ENCODE data around the gene WASF3.

Gene WASF3

DNA sequence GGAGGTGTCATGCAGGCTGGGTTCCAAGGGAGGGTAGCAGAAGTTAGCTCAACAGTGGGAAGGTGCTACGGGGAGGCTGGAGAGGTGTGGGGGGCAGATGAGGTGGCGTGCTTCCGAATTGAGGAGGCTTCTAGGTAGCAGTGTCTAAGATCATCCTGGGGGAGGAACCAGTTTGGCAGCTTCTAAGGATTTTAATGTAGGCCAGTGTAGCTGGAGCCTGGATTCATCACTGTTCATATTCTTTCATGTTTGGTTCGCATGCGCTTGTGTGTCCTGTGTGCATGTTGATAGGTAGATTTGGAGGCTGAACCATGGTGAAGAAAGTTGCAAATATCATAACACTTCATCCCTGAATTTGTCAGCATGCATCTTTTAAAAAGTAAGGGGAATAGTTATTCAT is 116.4 kb downstream of the WASF3 start:
- Histone ChIP-seq H3K9ac (ENCODE audit: low read length) (no peak overlapping the region), H3K9me3 (ENCODE audit: low read length) (no peaks in the 10 kb centered on the region), H3K9me2 (ENCODE audit: low read depth, low read length) (no peaks in the 10 kb centered on the region), H3F3A (ENCODE audit: insufficient read depth, low read length) (no peaks in the 10 kb centered on the region), H3K36me3 (ENCODE audit: insufficient read depth, low read length) (no peaks in the 10 kb centered on the region), H3K4me2 (ENCODE audit: low read length) (no peak overlapping the region), H4K20me1 (ENCODE audit: insufficient read depth, low read length) (no peaks in the 10 kb centered on the region), H3K4me1 (ENCODE audit: insufficient read depth, low read length, severe bottlenecking) (no peaks in the 10 kb centered on the region), H2AFZ (ENCODE audit: low read length) (no peak overlapping the region), H3K27ac (ENCODE audit: low read depth, low read length, poor library complexity, severe bottlenecking) (no peak overlapping the region), H3K27me3 (ENCODE audit: insufficient read depth, low read length) (no peaks in the 10 kb centered on the region), H3K79me2 (ENCODE audit: insufficient read depth, low read length) (no peaks in the 10 kb centered on the region), H3K4me3 (ENCODE audit: low read depth, low read length, poor library complexity, severe bottlenecking) (no peak overlapping the region)
- TF ChIP-seq, protein P1, sequence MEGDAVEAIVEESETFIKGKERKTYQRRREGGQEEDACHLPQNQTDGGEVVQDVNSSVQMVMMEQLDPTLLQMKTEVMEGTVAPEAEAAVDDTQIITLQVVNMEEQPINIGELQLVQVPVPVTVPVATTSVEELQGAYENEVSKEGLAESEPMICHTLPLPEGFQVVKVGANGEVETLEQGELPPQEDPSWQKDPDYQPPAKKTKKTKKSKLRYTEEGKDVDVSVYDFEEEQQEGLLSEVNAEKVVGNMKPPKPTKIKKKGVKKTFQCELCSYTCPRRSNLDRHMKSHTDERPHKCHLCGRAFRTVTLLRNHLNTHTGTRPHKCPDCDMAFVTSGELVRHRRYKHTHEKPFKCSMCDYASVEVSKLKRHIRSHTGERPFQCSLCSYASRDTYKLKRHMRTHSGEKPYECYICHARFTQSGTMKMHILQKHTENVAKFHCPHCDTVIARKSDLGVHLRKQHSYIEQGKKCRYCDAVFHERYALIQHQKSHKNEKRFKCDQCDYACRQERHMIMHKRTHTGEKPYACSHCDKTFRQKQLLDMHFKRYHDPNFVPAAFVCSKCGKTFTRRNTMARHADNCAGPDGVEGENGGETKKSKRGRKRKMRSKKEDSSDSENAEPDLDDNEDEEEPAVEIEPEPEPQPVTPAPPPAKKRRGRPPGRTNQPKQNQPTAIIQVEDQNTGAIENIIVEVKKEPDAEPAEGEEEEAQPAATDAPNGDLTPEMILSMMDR (IDR thresholded peaks at IDR 0.05; ENCODE audit: low read length) = no peak
- no peak for TF ChIP-seq EZH2 (IDR thresholded peaks at IDR 0.05; ENCODE audit: borderline replicate concordance, low read length)

DNA sequence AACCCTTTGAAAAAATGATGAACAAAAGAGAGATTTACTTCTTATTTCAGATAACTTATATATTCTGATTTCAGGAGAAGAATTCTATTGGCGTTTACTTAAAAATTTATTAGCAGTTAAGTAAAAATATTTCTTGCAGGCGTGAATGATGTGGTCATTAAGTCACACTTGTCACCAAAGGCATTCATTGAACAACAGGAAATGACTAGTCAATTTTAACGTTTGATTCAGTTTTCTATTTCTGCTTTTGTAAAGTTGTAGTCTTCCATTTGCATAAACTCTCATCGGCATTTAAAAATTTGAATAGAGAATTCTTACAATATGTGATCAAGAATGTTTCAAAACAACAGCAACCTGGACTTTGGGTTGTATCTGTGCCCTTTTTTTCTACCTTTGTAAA is 119.7 kb downstream of the WASF3 start:
- no peaks in the 10 kb centered on the region for H3K27me3 ChIP-seq (ENCODE audit: insufficient read depth, low read length)
- no peak overlapping the region for H3K4me2 ChIP-seq (ENCODE audit: low read length)

DNA sequence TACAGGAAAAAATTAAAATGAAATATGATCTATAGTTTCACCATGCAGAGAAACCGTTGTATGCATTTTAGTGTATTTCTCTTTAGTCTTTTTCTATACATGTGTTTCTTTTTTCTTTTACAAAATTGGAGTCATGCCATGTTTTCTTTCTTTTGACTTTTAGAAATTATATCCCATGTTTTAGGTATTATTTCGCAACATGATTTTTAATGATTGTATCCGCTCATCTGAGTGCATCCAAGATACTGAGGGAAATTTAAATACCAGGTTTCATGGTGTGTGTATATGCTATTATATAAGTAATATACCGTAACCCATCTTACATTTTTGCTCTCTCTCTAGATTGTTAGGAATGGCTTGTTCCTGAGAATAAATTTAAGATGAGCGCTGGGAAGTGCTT is 120.8 kb downstream of the WASF3 start:
- Histone ChIP-seq H3K36me3 (ENCODE audit: insufficient read depth, low read length) (no peaks in the 10 kb centered on the region), H2AFZ (ENCODE audit: low read length) (no peak overlapping the region), H3K4me1 (ENCODE audit: insufficient read depth, low read length, severe bottlenecking) (no peaks in the 10 kb centered on the region), H3K4me3 (ENCODE audit: low read depth, low read length, poor library complexity, severe bottlenecking) (no peak overlapping the region), H3F3A (ENCODE audit: insufficient read depth, low read length) (no peaks in the 10 kb centered on the region), H3K4me2 (ENCODE audit: low read length) (no peak overlapping the region), H3K27ac (ENCODE audit: low read depth, low read length, poor library complexity, severe bottlenecking) (no peak overlapping the region), H3K27me3 (ENCODE audit: insufficient read depth, low read length) (no peaks in the 10 kb centered on the region), H3K79me2 (ENCODE audit: insufficient read depth, low read length) (no peaks in the 10 kb centered on the region), H3K9me2 (ENCODE audit: low read depth, low read length) (no peaks in the 10 kb centered on the region), H3K9ac (ENCODE audit: low read length) (no peak overlapping the region), H4K20me1 (ENCODE audit: insufficient read depth, low read length) (no peaks in the 10 kb centered on the region), H3K9me3 (ENCODE audit: low read length) (no peaks in the 10 kb centered on the region)
- TF ChIP-seq, protein P1 (IDR thresholded peaks at IDR 0.05; ENCODE audit: low read length) = no peak
- TF ChIP-seq EZH2 (IDR thresholded peaks at IDR 0.05; ENCODE audit: borderline replicate concordance, low read length) = no peak

More for the DNA sequence above, 119.7 kb downstream of the WASF3 start:
- Histone ChIP-seq H3K9me2 (ENCODE audit: low read depth, low read length) (no peaks in the 10 kb centered on the region), H3K4me3 (ENCODE audit: low read depth, low read length, poor library complexity, severe bottlenecking) (no peak overlapping the region), H3K4me1 (ENCODE audit: insufficient read depth, low read length, severe bottlenecking) (no peaks in the 10 kb centered on the region), H3K79me2 (ENCODE audit: insufficient read depth, low read length) (no peaks in the 10 kb centered on the region), H3K27ac (ENCODE audit: low read depth, low read length, poor library complexity, severe bottlenecking) (no peak overlapping the region), H3F3A (ENCODE audit: insufficient read depth, low read length) (no peaks in the 10 kb centered on the region), H3K9ac (ENCODE audit: low read length) (no peak overlapping the region), H4K20me1 (ENCODE audit: insufficient read depth, low read length) (no peaks in the 10 kb centered on the region), H3K9me3 (ENCODE audit: low read length) (no peaks in the 10 kb centered on the region), H2AFZ (ENCODE audit: low read length) (no peak overlapping the region), H3K36me3 (ENCODE audit: insufficient read depth, low read length) (no peaks in the 10 kb centered on the region)
- TF ChIP-seq, protein P1 (IDR thresholded peaks at IDR 0.05; ENCODE audit: low read length) = no peak
- no peak for TF ChIP-seq EZH2 (IDR thresholded peaks at IDR 0.05; ENCODE audit: borderline replicate concordance, low read length)
